HCT116 (cell line): Measurements from ENCODE around the gene TRAK1. TPM values are rescaled to one million over a fixed set of nuclear protein-coding genes. Genes with fewer than 3 reads are reported as not detected.

Source experiments
- ATAC-seq: fragments of 200-7000 bp; cut with Tn5 transposase; 2 replicates; pipeline ENCODE4 v1.9.1; 2020; ENCODE audit warnings: mild to moderate bottlenecking, moderate library complexity
- BruUV-seq: library from RNA; stranded (reverse); fragments of 400-500 nt; replicated peaks from 2 replicates; lab custom pipeline; 2021; lab: Mats Ljungman, UMichigan
- CTCF ChIA-PET: fragments of 300-600 bp; sonication (Branson Sonifier 250); formaldehyde crosslinking; loops from one replicate; lab custom pipeline; 2021; ENCODE audit warnings: antibody characterized with exemption; lab: Charles Lee
- POLR2A ChIA-PET: fragments of 300-600, 350-600 bp; sonication (Branson Sonifier 250); formaldehyde crosslinking; loops from one replicate; lab custom pipeline; 2021; ENCODE audit warnings: antibody characterized with exemption; lab: Charles Lee
- RAD21 ChIA-PET, 2 experiments: fragments of 300-600 bp; sonication (Branson Sonifier 250); formaldehyde crosslinking; loops; one replicate each; lab custom pipeline; 2023; ENCODE audit warnings: low total read pairs in 2 of 2; ENCODE audit not compliant: uncharacterized antibody in 2 of 2, unreplicated experiment in 2 of 2, low non-redundant PET in 1 of 2; lab: Charles Lee
- DNase-seq: peaks from one replicate; pipeline ENCODE4 v3.0.0-alpha.2; 2010; ENCODE audit warnings: low read depth, low spot score
- H2AFZ ChIP-seq: fragments of 200-600 bp; shearing (Covaris generic), sonication (generic); 2 replicates; pipeline ENCODE4 v1.6.1; 2017; ENCODE audit warnings: low read depth, mixed run types, mixed read lengths, antibody characterized with exemption, low read length; ENCODE audit not compliant: poor library complexity, severe bottlenecking
- H3K27ac ChIP-seq: 2 replicates; pipeline ENCODE4 v1.5.1; 2012; ENCODE audit warnings: low read depth, low read length
- H3K27me3 ChIP-seq: fragments of 200-600 bp; sonication (generic); 2 replicates; pipeline ENCODE4 v1.6.1; 2016; ENCODE audit warnings: mixed run types, low read length, mixed read lengths; ENCODE audit not compliant: insufficient read depth
- H3K36me3 ChIP-seq, 2 experiments: fragments of 200-500 bp in 1 of 2; fragments of 200-600 bp in 1 of 2; sonication (Bioruptor generic) in 1 of 2; sonication (generic) in 1 of 2; 2 replicates each; pipeline versions ENCODE4 v1.5.1 to v1.6.1; 2014 to 2016; ENCODE audit warnings: low read length in 2 of 2, inconsistent platforms in 1 of 2, mixed read lengths in 1 of 2, mixed run types in 1 of 2; ENCODE audit not compliant: insufficient read depth in 2 of 2, control insufficient read depth in 1 of 2
- H3K4me1 ChIP-seq, 2 experiments: fragments of 200-600 bp in 1 of 2; sonication (generic) in 1 of 2; 2 replicates each; pipeline versions ENCODE4 v1.5.1 to v1.6.1; 2012 to 2017; ENCODE audit warnings: low read length in 2 of 2, inconsistent platforms in 1 of 2, mild to moderate bottlenecking in 1 of 2, mixed read lengths in 1 of 2, mixed run types in 1 of 2, moderate library complexity in 1 of 2; ENCODE audit not compliant: insufficient read depth in 2 of 2, control insufficient read depth in 1 of 2
- H3K4me2 ChIP-seq: fragments of 200-600 bp; sonication (generic); 2 replicates; pipeline ENCODE4 v1.6.1; 2017; ENCODE audit warnings: mixed run types, low read length, mixed read lengths
- H3K4me3 ChIP-seq, 2 experiments: fragments of 200-600 bp in 1 of 2; sonication (generic) in 1 of 2; replicated peaks in 1 of 2; 2 replicates each; pipeline ENCODE4 v1.5.1; 2011 to 2016; ENCODE audit warnings: low read length in 2 of 2, control low read depth in 1 of 2, low read depth in 1 of 2, mild to moderate bottlenecking in 1 of 2, mixed read lengths in 1 of 2, mixed run types in 1 of 2
- H3K79me2 ChIP-seq: fragments of 200-600 bp; sonication (generic); 2 replicates; pipeline ENCODE4 v1.6.1; 2017; ENCODE audit warnings: mild to moderate bottlenecking, mixed run types, low read length, moderate library complexity, mixed read lengths; ENCODE audit not compliant: insufficient read depth
- H3K9ac ChIP-seq: fragments of 200-600 bp; sonication (generic); 2 replicates; pipeline ENCODE4 v1.6.1; 2016; ENCODE audit warnings: low read length, mixed read lengths
- H3K9me2 ChIP-seq: fragments of 200-600 bp; sonication (generic), shearing (Covaris generic); 2 replicates; pipeline ENCODE4 v1.6.1; 2017; ENCODE audit warnings: mixed run types, mild to moderate bottlenecking, moderate library complexity; ENCODE audit not compliant: insufficient read depth
- H3K9me3 ChIP-seq, 2 experiments: fragments of 200-500 bp in 1 of 2; fragments of 200-600 bp in 1 of 2; sonication (Bioruptor generic) in 1 of 2; sonication (generic) in 1 of 2; 2 replicates each; pipeline ENCODE4 v1.6.1; 2014 to 2017; ENCODE audit warnings: low read length in 2 of 2, mixed read lengths in 2 of 2, inconsistent platforms in 1 of 2, low read depth in 1 of 2, mild to moderate bottlenecking in 1 of 2, mixed run types in 1 of 2, moderate library complexity in 1 of 2; ENCODE audit not compliant: control insufficient read depth in 1 of 2, insufficient read depth in 1 of 2
- H4K20me1 ChIP-seq: fragments of 200-600 bp; sonication (generic), shearing (Covaris generic); 2 replicates; pipeline ENCODE4 v1.6.1; 2017; ENCODE audit warnings: mixed run types, mild to moderate bottlenecking, moderate library complexity; ENCODE audit not compliant: insufficient read depth
- CEBPB ChIP-seq: IDR thresholded peaks from 2 replicates; pipeline ENCODE4 v1.6.1; 2012; ENCODE audit warnings: low read depth
- EGR1 ChIP-seq: IDR thresholded peaks from 2 replicates; pipeline ENCODE4 v1.6.1; 2012; ENCODE audit warnings: low read depth
- ELF1 ChIP-seq: IDR thresholded peaks from 2 replicates; pipeline ENCODE4 v1.6.1; 2012; ENCODE audit warnings: low read depth, borderline replicate concordance
- EZH2 ChIP-seq: fragments of 200-600 bp; sonication (generic); IDR thresholded peaks from 2 replicates; pipeline ENCODE4 v1.6.1; 2017; ENCODE audit warnings: antibody characterized with exemption, mixed run types
- EZH2phosphoT487 ChIP-seq: fragments of 200-600 bp; IDR thresholded peaks from 2 replicates; pipeline ENCODE4 v1.6.1; 2018; ENCODE audit warnings: antibody characterized with exemption, borderline replicate concordance
- JUND ChIP-seq: IDR thresholded peaks from 2 replicates; pipeline ENCODE4 v1.6.1; 2012
- POLR2A ChIP-seq: IDR thresholded peaks from 2 replicates; pipeline ENCODE4 v1.7.0; 2011; ENCODE audit warnings: borderline replicate concordance; ENCODE audit not compliant: insufficient read depth, insufficient read length; ENCODE audit errors: extremely low read depth
- POLR2AphosphoS5 ChIP-seq: IDR thresholded peaks from 2 replicates; pipeline ENCODE4 v1.6.1; 2011; ENCODE audit warnings: mild to moderate bottlenecking, low read depth, low read length, moderate library complexity
- REST ChIP-seq: IDR thresholded peaks from 2 replicates; pipeline ENCODE4 v1.6.1; 2012; ENCODE audit warnings: low read depth
- SIN3A ChIP-seq: IDR thresholded peaks from 2 replicates; pipeline ENCODE4 v1.6.1; 2012; ENCODE audit warnings: low read depth
- SP1 ChIP-seq: IDR thresholded peaks from 2 replicates; pipeline ENCODE4 v1.6.1; 2012; ENCODE audit warnings: low read depth
- YY1 ChIP-seq: IDR thresholded peaks from 2 replicates; pipeline ENCODE4 v1.6.1; 2011; ENCODE audit warnings: low read length, low read depth, moderate library complexity, mild to moderate bottlenecking; ENCODE audit not compliant: insufficient replicate concordance; ENCODE audit errors: extremely low read depth
- ZFX ChIP-seq: fragments of 450-650 bp; IDR thresholded peaks from 2 replicates; pipeline ENCODE4 v1.6.1; 2017
- intact Hi-C: fragments of 100-400 bp; cut with micrococcal nuclease; formaldehyde crosslinking; loops from 2 replicates; pipeline ENCODE4 v1.10.0; 2022
- total RNA-seq: library from RNA; stranded (reverse); gene quantifications from one replicate; pipeline ENCODE4 v1.2.1, GENCODE V29; 2021; ENCODE audit not compliant: unreplicated experiment
- TF ChIP-seq, protein P1 (sequence below): IDR thresholded peaks from 2 replicates; pipeline ENCODE4 v1.6.1; 2012
- TF ChIP-seq, protein P2 (sequence below): IDR thresholded peaks from 2 replicates; pipeline ENCODE4 v1.6.1; 2012
- TF ChIP-seq, protein P3 (sequence below), 3 experiments: fragments of 200-600 bp in 1 of 3; sonication (generic) in 1 of 3; IDR thresholded peaks in 2 of 3; conservative IDR thresholded peaks in 1 of 3; 2 replicates each; pipeline ENCODE4 v1.5.1; 2012 to 2017; ENCODE audit warnings: low read depth in 2 of 3, low read length in 2 of 3, antibody characterized with exemption in 1 of 3, borderline replicate concordance in 1 of 3, control low read depth in 1 of 3, mild to moderate bottlenecking in 1 of 3, mixed read lengths in 1 of 3, mixed run types in 1 of 3, moderate library complexity in 1 of 3; ENCODE audit not compliant: insufficient read depth in 1 of 3

The TRAK1 gene
- total RNA-seq, 1 experiment from 2014 or later, result 25.9 TPM

- H3K36me3 ChIP-seq, result no peaks in the 10 kb centered on the region
- H3K9me3 ChIP-seq, result no peaks in the 10 kb centered on the region
- ChIA-PET POLR2A (no interaction called here), RAD21 (no interaction called here), CTCF (no interaction called here)
- H3K9ac ChIP-seq, result no peak overlapping the region
- no peaks in the 10 kb centered on the region for H3K9me2 ChIP-seq
- H3K27ac ChIP-seq, result no peak overlapping the region
- intact Hi-C loops, result no loop called here
- no peak overlapping the region for H2AFZ ChIP-seq
- no peaks in the 10 kb centered on the region for H4K20me1 ChIP-seq
- H3K4me3 ChIP-seq, result no peak overlapping the region
- peaks cover 8 to 15% of the 10 kb centered on the region in 2 experiments; a peak in 3 of 4 replicates for H3K4me1 ChIP-seq
- no peaks in the 10 kb centered on the region for H3K27me3 ChIP-seq
- ATAC-seq (no peak), DNase-seq (no peak)
- H3K79me2 ChIP-seq, result peaks cover 25% of the 10 kb centered on the region
- H3K4me2 ChIP-seq, result no peak overlapping the region
- no peak for TF ChIP-seq ELF1
- TF ChIP-seq EZH2, result no peak
- TF ChIP-seq CEBPB, result no peak
- TF ChIP-seq POLR2A, result no peak
- no peak for TF ChIP-seq SP1
- BruUV-seq, result no TSS peak
Measured at GRCh38 chr3:42164656-42165055, 73.5 kb downstream of the TRAK1 start.

DNA sequence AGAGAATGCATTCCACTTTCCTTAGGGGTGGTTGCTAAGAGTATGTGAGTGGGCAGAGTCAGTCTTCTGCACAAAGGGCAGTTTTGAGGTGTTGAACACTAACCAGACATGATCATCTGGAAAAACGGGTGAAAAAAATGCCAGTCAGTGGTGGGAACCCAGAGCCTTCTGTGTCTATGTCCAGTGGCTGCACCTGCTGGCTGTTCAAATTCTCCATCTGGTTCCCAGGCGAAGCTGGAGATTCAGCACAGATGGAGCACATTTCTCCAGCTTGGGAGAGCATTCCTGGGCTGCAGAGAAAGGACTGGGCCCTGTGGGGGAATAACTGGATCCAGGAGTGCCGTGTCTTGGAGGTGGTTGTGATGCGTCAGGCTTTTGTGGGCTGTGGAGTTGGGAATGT lies 74.1 kb downstream of the TRAK1 start:
- ATAC-seq (no peak), DNase-seq (no peak)
- ChIA-PET RAD21 (interaction anchor here in 1 of 2 experiments (0.6 kb wide), 1 partner anchor 26 kb away, joined by 3 read pairs; no protein-coding TSS in a partner anchor), POLR2A (no interaction called here), CTCF (no interaction called here)
- H3K27ac ChIP-seq, result no peak overlapping the region
- no peaks in the 10 kb centered on the region for H3K27me3 ChIP-seq
- no peaks in the 10 kb centered on the region for H3K36me3 ChIP-seq
- H3K9me2 ChIP-seq, result no peaks in the 10 kb centered on the region
- H3K4me1 ChIP-seq, result peaks cover 6 to 10% of the 10 kb centered on the region in 2 experiments; a peak in 3 of 4 replicates
- no TSS peak for BruUV-seq
- H3K9me3 ChIP-seq, result no peaks in the 10 kb centered on the region
- no peak overlapping the region for H3K4me3 ChIP-seq
- no peaks in the 10 kb centered on the region for H4K20me1 ChIP-seq
- H3K79me2 ChIP-seq, result peaks cover 23% of the 10 kb centered on the region
- intact Hi-C loops, result no loop called here
- no peak overlapping the region for H3K9ac ChIP-seq
- no peak overlapping the region for H2AFZ ChIP-seq
- H3K4me2 ChIP-seq, result no peak overlapping the region
- TF ChIP-seq EZH2phosphoT487 (no peak), SP1 (no peak), REST (no peak), POLR2AphosphoS5 (no peak), JUND (no peak), ELF1 (no peak), YY1 (no peak), SIN3A (no peak), EGR1 (no peak), CEBPB (no peak), ZFX (no peak)
- TF ChIP-seq, protein P1, sequence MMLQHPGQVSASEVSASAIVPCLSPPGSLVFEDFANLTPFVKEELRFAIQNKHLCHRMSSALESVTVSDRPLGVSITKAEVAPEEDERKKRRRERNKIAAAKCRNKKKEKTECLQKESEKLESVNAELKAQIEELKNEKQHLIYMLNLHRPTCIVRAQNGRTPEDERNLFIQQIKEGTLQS, result no peak
- TF ChIP-seq, protein P2, sequence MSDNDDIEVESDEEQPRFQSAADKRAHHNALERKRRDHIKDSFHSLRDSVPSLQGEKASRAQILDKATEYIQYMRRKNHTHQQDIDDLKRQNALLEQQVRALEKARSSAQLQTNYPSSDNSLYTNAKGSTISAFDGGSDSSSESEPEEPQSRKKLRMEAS, result no peak
- TF ChIP-seq, protein P3, sequence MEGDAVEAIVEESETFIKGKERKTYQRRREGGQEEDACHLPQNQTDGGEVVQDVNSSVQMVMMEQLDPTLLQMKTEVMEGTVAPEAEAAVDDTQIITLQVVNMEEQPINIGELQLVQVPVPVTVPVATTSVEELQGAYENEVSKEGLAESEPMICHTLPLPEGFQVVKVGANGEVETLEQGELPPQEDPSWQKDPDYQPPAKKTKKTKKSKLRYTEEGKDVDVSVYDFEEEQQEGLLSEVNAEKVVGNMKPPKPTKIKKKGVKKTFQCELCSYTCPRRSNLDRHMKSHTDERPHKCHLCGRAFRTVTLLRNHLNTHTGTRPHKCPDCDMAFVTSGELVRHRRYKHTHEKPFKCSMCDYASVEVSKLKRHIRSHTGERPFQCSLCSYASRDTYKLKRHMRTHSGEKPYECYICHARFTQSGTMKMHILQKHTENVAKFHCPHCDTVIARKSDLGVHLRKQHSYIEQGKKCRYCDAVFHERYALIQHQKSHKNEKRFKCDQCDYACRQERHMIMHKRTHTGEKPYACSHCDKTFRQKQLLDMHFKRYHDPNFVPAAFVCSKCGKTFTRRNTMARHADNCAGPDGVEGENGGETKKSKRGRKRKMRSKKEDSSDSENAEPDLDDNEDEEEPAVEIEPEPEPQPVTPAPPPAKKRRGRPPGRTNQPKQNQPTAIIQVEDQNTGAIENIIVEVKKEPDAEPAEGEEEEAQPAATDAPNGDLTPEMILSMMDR (IDR thresholded peaks at IDR 0.05 in 2 of 3, conservative IDR thresholded peaks at IDR 0.05 in 1 of 3; ENCODE audit: borderline replicate concordance in 1 of 3, insufficient read depth in 1 of 3, low read depth in 2 of 3, low read length in 2 of 3), result no peak
